HG03520 (cell line): ENCODE results near the gene TAF11.
"Not testable (repeated sequence)": the region's sequence is repeated elsewhere in the genome, so short reads cannot be mapped to it uniquely, and the experiment has no call there.

ENCODE experiments used
- ATAC-seq: cut with Tn5 transposase; IDR thresholded peaks from one replicate; pipeline ENCODE4 v1.9.1; 2021; ENCODE audit warnings: mild to moderate bottlenecking, moderate library complexity; ENCODE audit not compliant: unreplicated experiment

TAF11 gene

GRCh38 chr6:34867484-34867883 lies 20.4 kb downstream of the TAF11 start:
- no peak for ATAC-seq

- no peak for ATAC-seq
These were observed 21.3 kb downstream of the TAF11 start for GRCh38 chr6:34866509-34866908.

- no peak for ATAC-seq
These were observed 22.7 kb downstream of the TAF11 start for GRCh38 chr6:34865107-34865506.

GRCh38 chr6:34864007-34864406 lies 23.8 kb downstream of the TAF11 start:
- ATAC-seq: no peak

- no peak for ATAC-seq
These were observed 27.1 kb downstream of the TAF11 start for GRCh38 chr6:34860776-34861175.

GRCh38 chr6:34859951-34860350 lies 27.9 kb downstream of the TAF11 start:
- ATAC-seq: no peak

- ATAC-seq: no peak
These were observed 29.2 kb downstream of the TAF11 start for GRCh38 chr6:34858681-34859080.

GRCh38 chr6:34855463-34855862 lies 32.4 kb downstream of the TAF11 start:
- no peak for ATAC-seq

- no peak for ATAC-seq
These were observed 35.3 kb downstream of the TAF11 start for GRCh38 chr6:34852406-34853085.

GRCh38 chr6:34851361-34851760 lies 36.5 kb downstream of the TAF11 start:
- no peak for ATAC-seq

- not testable (repeated sequence) for ATAC-seq
These were observed 38.8 kb downstream of the TAF11 start for GRCh38 chr6:34849066-34849465.

- ATAC-seq: no peak
These were observed 48.0 kb downstream of the TAF11 start for GRCh38 chr6:34839666-34840352.

GRCh38 chr6:34837528-34837927 lies 50.3 kb downstream of the TAF11 start:
- ATAC-seq: no peak

- ATAC-seq: no peak
These were observed 51.4 kb downstream of the TAF11 start for GRCh38 chr6:34836451-34836850.

- no peak for ATAC-seq
These were observed 51.8 kb downstream of the TAF11 start for GRCh38 chr6:34836008-34836407.

- ATAC-seq: no peak
These were observed 52.9 kb downstream of the TAF11 start for GRCh38 chr6:34834789-34835518.

- no peak for ATAC-seq
These were observed 54.9 kb downstream of the TAF11 start for GRCh38 chr6:34832942-34833341.

GRCh38 chr6:34829137-34829536 lies 58.7 kb downstream of the TAF11 start:
- ATAC-seq: no peak
